Calu3 (cell line): ENCODE results near the gene ADCYAP1R1. TPM values are rescaled to one million over a fixed set of nuclear protein-coding genes. Genes with fewer than 3 reads are reported as not detected.

Experiments used
- BruUV-seq: library from RNA; stranded (reverse); fragments of 400-500 nt; replicated peaks from 2 replicates; lab custom pipeline; 2021; lab: Mats Ljungman, UMichigan
- CTCF ChIA-PET: fragments of 300-600 bp; sonication (Branson Sonifier 250); formaldehyde crosslinking; loops from one replicate; lab custom pipeline; 2022; ENCODE audit warnings: antibody characterized with exemption; lab: Charles Lee
- DNase-seq: peaks from one replicate; pipeline ENCODE4 v3.0.0; 2022
- H3K27ac Mint-ChIP-seq: one replicate; pipeline ENCODE4 v1.8.0; 2022; ENCODE audit warnings: mixed read lengths; ENCODE audit not compliant: unreplicated experiment
- H3K27me3 Mint-ChIP-seq: one replicate; pipeline ENCODE4 v1.8.0; 2022; ENCODE audit warnings: mixed read lengths; ENCODE audit not compliant: unreplicated experiment
- H3K36me3 Mint-ChIP-seq: one replicate; pipeline ENCODE4 v1.8.0; 2022; ENCODE audit warnings: mild to moderate bottlenecking, moderate library complexity, mixed read lengths; ENCODE audit not compliant: insufficient read depth, unreplicated experiment
- H3K4me1 Mint-ChIP-seq: one replicate; pipeline ENCODE4 v1.8.0; 2022; ENCODE audit warnings: mild to moderate bottlenecking, low read depth, mixed read lengths; ENCODE audit not compliant: unreplicated experiment
- H3K4me3 Mint-ChIP-seq: one replicate; pipeline ENCODE4 v1.8.0; 2022; ENCODE audit warnings: mild to moderate bottlenecking, low read depth, moderate library complexity, mixed read lengths; ENCODE audit not compliant: unreplicated experiment
- H3K9me3 Mint-ChIP-seq: one replicate; pipeline ENCODE4 v1.8.0; 2022; ENCODE audit warnings: low read depth, mixed read lengths; ENCODE audit not compliant: unreplicated experiment
- CTCF ChIP-seq: fragments of 200-600 bp; IDR thresholded peaks from one replicate; pipeline ENCODE4 v1.8.0; 2022; ENCODE audit warnings: antibody characterized with exemption; ENCODE audit not compliant: unreplicated experiment
- intact Hi-C: fragments of 100-400 bp; cut with micrococcal nuclease; formaldehyde crosslinking; loops from one replicate; pipeline ENCODE4 v1.10.0; 2022; ENCODE audit not compliant: unreplicated experiment
- total RNA-seq: library from RNA; stranded (reverse); gene quantifications from 2 replicates; pipeline ENCODE4 v1.2.3, GENCODE V29; 2022

The ADCYAP1R1 gene
- total RNA-seq, 1 experiment from 2014 or later: not detected

DNA sequence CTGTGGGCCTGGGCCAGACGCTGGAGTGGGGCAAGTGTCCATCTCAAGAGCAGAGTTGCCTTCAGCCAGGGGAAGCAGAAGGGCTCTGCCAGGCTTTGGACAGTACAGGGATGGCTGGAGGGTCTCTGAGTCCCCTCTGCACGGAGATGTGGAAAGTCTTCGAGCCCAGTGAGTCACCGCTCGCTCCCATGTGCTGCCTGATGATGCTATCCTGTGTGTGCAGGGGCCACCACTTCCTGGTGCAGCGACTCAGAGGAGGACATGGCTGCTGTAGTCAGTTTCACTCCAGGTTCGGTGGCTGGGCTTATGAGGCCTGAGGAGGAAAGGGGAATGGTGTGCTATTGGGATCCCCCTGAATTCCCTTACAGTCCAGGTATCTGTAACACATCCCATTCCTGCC, 6.0 kb downstream of the ADCYAP1R1 start:
- no peak for TF ChIP-seq CTCF
- H3K27me3 Mint-ChIP-seq: peaks cover 97% of the 10 kb centered on the region
- no peaks in the 10 kb centered on the region for H3K36me3 Mint-ChIP-seq
- DNase-seq: peak; percentile 43
- no TSS peak for BruUV-seq
- intact Hi-C loops: no loop called here
- no peaks in the 10 kb centered on the region for H3K9me3 Mint-ChIP-seq
- no peaks in the 10 kb centered on the region for H3K4me1 Mint-ChIP-seq
- CTCF ChIA-PET: interaction anchor here (1.1 kb wide), 1 partner anchor 11 kb away, joined by 3 read pairs; no protein-coding TSS in a partner anchor
- no peak overlapping the region for H3K27ac Mint-ChIP-seq
- H3K4me3 Mint-ChIP-seq: no peak overlapping the region

DNA sequence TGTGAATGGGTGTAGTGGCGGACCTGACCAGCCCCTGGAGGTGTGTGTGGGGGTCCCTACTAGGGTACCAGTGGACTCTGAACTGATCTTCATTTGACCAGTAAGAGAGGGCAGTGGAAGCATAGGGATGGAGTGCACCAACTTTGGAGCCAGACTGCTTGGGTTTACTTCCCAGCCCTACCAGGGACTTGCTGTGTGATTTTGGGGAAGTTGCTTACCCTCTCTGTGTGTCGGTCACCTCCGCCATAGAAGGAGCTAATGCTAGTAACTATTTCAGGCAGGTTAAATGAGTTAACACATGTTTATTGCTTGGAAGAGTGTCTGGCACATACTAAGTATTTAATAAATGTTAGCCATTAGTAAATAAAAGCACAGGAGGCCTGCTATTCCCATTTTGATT, 6.6 kb downstream of the ADCYAP1R1 start:
- peaks cover 100% of the 10 kb centered on the region for H3K27me3 Mint-ChIP-seq
- BruUV-seq: no TSS peak

GRCh38 chr7:31059551-31059950, 7.4 kb downstream of the ADCYAP1R1 start:
- CTCF ChIA-PET: interaction anchor here (0.6 to 1.8 kb wide), 5 partner anchors 9 to 432 kb away, joined by 3 to 4 read pairs (median 3); no protein-coding TSS in a partner anchor
- Mint-ChIP-seq H3K4me1 (no peaks in the 10 kb centered on the region), H3K36me3 (no peaks in the 10 kb centered on the region), H3K9me3 (no peaks in the 10 kb centered on the region), H3K4me3 (no peak overlapping the region), H3K27me3 (peaks cover 100% of the 10 kb centered on the region), H3K27ac (no peak overlapping the region)
- DNase-seq: peak; percentile 11
- no peak for TF ChIP-seq CTCF
- intact Hi-C loops: no loop called here
- no TSS peak for BruUV-seq

More for the DNA sequence above, 6.6 kb downstream of the ADCYAP1R1 start:
- no peak for DNase-seq
- TF ChIP-seq CTCF: no peak
- intact Hi-C loops: no loop called here
- CTCF ChIA-PET: no interaction called here
- H3K9me3 Mint-ChIP-seq: no peaks in the 10 kb centered on the region
- H3K4me1 Mint-ChIP-seq: no peaks in the 10 kb centered on the region
- H3K36me3 Mint-ChIP-seq: no peaks in the 10 kb centered on the region
- H3K27ac Mint-ChIP-seq: no peak overlapping the region
- H3K4me3 Mint-ChIP-seq: no peak overlapping the region

GRCh38 chr7:31061185-31061584, 9.1 kb downstream of the ADCYAP1R1 start:
- no peaks in the 10 kb centered on the region for H3K4me1 Mint-ChIP-seq
- intact Hi-C loops: loop anchor here (10.0 kb wide), 1 partner anchor 76 kb away; no protein-coding TSS in a partner anchor
- H3K36me3 Mint-ChIP-seq: no peaks in the 10 kb centered on the region
- no TSS peak for BruUV-seq
- no peak overlapping the region for H3K27ac Mint-ChIP-seq
- H3K4me3 Mint-ChIP-seq: no peak overlapping the region
- peak; percentile 43 for DNase-seq
- CTCF ChIA-PET: interaction anchor here (0.9 to 1.8 kb wide), 6 partner anchors 11 to 78 kb away, joined by 3 to 7 read pairs (median 4); no protein-coding TSS in a partner anchor
- H3K9me3 Mint-ChIP-seq: no peaks in the 10 kb centered on the region
- H3K27me3 Mint-ChIP-seq: peaks cover 100% of the 10 kb centered on the region
- peak; percentile 29 for TF ChIP-seq CTCF
